ENCODE measurements around the gene HIF1A. TPM values are rescaled to one million over a fixed set of nuclear protein-coding genes. Genes with fewer than 3 reads are reported as not detected.

Gene HIF1A
- total and polyA plus RNA-seq, 10 of the 15 experiments (the other 5 are each of a cell fraction or from before 2014, with no cell fraction given): 18.3 to 97.0 (median 75.3) TPM

DNA sequence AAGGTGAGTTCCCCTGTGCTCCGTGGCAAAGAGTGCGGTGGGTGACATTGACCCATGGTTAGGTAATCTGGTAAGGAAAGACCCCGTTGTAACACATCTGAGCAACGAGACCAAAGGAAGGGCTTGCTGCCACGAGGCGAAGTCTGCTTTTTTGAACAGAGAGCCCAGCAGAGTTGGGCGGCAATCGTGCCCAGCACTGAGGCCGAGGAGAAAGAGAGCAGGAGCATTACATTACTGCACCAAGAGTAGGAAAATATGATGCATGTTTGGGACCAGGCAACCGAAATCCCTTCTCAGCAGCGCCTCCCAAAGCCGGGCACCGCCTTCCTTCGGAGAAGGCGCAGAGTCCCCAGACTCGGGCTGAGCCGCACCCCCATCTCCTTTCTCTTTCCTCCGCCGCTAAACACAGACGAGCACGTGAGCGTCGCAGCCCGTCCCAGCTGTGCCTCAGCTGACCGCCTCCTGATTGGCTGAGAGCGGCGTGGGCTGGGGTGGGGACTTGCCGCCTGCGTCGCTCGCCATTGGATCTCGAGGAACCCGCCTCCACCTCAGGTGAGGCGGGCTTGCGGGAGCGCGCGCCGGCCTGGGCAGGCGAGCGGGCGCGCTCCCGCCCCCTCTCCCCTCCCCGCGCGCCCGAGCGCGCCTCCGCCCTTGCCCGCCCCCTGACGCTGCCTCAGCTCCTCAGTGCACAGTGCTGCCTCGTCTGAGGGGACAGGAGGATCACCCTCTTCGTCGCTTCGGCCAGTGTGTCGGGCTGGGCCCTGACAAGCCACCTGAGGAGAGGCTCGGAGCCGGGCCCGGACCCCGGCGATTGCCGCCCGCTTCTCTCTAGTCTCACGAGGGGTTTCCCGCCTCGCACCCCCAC, at the start of gene HIF1A (continued):
- TF ChIP-seq, protein P1, sequence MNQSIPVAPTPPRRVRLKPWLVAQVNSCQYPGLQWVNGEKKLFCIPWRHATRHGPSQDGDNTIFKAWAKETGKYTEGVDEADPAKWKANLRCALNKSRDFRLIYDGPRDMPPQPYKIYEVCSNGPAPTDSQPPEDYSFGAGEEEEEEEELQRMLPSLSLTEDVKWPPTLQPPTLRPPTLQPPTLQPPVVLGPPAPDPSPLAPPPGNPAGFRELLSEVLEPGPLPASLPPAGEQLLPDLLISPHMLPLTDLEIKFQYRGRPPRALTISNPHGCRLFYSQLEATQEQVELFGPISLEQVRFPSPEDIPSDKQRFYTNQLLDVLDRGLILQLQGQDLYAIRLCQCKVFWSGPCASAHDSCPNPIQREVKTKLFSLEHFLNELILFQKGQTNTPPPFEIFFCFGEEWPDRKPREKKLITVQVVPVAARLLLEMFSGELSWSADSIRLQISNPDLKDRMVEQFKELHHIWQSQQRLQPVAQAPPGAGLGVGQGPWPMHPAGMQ (IDR thresholded peaks at IDR 0.05; ENCODE audit: borderline replicate concordance): no peak
- TF ChIP-seq, protein P2, sequence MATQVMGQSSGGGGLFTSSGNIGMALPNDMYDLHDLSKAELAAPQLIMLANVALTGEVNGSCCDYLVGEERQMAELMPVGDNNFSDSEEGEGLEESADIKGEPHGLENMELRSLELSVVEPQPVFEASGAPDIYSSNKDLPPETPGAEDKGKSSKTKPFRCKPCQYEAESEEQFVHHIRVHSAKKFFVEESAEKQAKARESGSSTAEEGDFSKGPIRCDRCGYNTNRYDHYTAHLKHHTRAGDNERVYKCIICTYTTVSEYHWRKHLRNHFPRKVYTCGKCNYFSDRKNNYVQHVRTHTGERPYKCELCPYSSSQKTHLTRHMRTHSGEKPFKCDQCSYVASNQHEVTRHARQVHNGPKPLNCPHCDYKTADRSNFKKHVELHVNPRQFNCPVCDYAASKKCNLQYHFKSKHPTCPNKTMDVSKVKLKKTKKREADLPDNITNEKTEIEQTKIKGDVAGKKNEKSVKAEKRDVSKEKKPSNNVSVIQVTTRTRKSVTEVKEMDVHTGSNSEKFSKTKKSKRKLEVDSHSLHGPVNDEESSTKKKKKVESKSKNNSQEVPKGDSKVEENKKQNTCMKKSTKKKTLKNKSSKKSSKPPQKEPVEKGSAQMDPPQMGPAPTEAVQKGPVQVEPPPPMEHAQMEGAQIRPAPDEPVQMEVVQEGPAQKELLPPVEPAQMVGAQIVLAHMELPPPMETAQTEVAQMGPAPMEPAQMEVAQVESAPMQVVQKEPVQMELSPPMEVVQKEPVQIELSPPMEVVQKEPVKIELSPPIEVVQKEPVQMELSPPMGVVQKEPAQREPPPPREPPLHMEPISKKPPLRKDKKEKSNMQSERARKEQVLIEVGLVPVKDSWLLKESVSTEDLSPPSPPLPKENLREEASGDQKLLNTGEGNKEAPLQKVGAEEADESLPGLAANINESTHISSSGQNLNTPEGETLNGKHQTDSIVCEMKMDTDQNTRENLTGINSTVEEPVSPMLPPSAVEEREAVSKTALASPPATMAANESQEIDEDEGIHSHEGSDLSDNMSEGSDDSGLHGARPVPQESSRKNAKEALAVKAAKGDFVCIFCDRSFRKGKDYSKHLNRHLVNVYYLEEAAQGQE (IDR thresholded peaks at IDR 0.05; ENCODE audit: low read depth, low read length): no peak
- TF ChIP-seq POLR2A (IDR thresholded peaks at IDR 0.05; ENCODE audit: low read depth, low read length): peak; percentile 97
- TF ChIP-seq KLF5 (IDR thresholded peaks at IDR 0.05; ENCODE audit: partially characterized antibody): no peak
- TF ChIP-seq SKIL (IDR thresholded peaks at IDR 0.05; ENCODE audit: low read depth, poor library complexity, severe bottlenecking): peak; percentile 47
- TF ChIP-seq USF2 (IDR thresholded peaks at IDR 0.05; ENCODE audit: borderline replicate concordance, low read depth, low read length): peak; percentile 87
- TF ChIP-seq CHD2 (IDR thresholded peaks at IDR 0.05; ENCODE audit: borderline replicate concordance, low read depth, low read length): peak; percentile 84
- peak; percentile 92 for TF ChIP-seq SP1 (IDR thresholded peaks at IDR 0.05; ENCODE audit: low read depth, low read length)
- peak; percentile 77 for TF ChIP-seq ZNF687 (IDR thresholded peaks at IDR 0.05)
- peak; percentile 80; the same call in 2 of the 3 replicates for TF ChIP-seq POU2F2 (IDR thresholded peaks at IDR 0.05; ENCODE audit: borderline replicate concordance, low read depth, low read length)
- TF ChIP-seq JUNB (IDR thresholded peaks at IDR 0.05): no peak
- TF ChIP-seq PKNOX1 (IDR thresholded peaks at IDR 0.05): peak; percentile 44; the same call in 1 of the 2 replicates

All from GM12878 (cell line).